ENCODE data around the gene PDE3A.
"Not testable (repeated sequence)": the region's sequence is repeated elsewhere in the genome, so short reads cannot be mapped to it uniquely, and the experiment has no call there.

Gene PDE3A

GRCh38 chr12:20596061-20596460, 227.7 kb downstream of the PDE3A start:
- DNase-seq (ENCODE audit: low read depth in 2 of 2, low spot score in 1 of 2): no peak

- no peak for DNase-seq (ENCODE audit: low read depth in 2 of 2, low spot score in 1 of 2)
These were observed 231.4 kb downstream of the PDE3A start for GRCh38 chr12:20599757-20600156.

- DNase-seq (ENCODE audit: low read depth in 2 of 2, low spot score in 1 of 2): no peak
These were observed 233.4 kb downstream of the PDE3A start for GRCh38 chr12:20601668-20602280.

- no peak for DNase-seq (ENCODE audit: low read depth in 2 of 2, low spot score in 1 of 2)
These were observed 234.5 kb downstream of the PDE3A start for GRCh38 chr12:20602641-20603391.

- no peak for DNase-seq (ENCODE audit: low read depth in 2 of 2, low spot score in 1 of 2)
These were observed 236.2 kb downstream of the PDE3A start for GRCh38 chr12:20604408-20605067.

GRCh38 chr12:20615020-20615419, 246.7 kb downstream of the PDE3A start:
- not testable (repeated sequence) for DNase-seq (ENCODE audit: low read depth in 2 of 2, low spot score in 1 of 2)

GRCh38 chr12:20616093-20616492, 247.8 kb downstream of the PDE3A start:
- DNase-seq (ENCODE audit: low read depth in 2 of 2, low spot score in 1 of 2): no peak

GRCh38 chr12:20620261-20620660, 251.9 kb downstream of the PDE3A start:
- DNase-seq (ENCODE audit: low read depth in 2 of 2, low spot score in 1 of 2): no peak

- no peak for DNase-seq (ENCODE audit: low read depth in 2 of 2, low spot score in 1 of 2)
These were observed 256.4 kb downstream of the PDE3A start for GRCh38 chr12:20624718-20625117.

GRCh38 chr12:20625531-20625930, 257.2 kb downstream of the PDE3A start:
- no peak for DNase-seq (ENCODE audit: low read depth in 2 of 2, low spot score in 1 of 2)

- DNase-seq (ENCODE audit: low read depth in 2 of 2, low spot score in 1 of 2): no peak
These were observed 258.8 kb downstream of the PDE3A start for GRCh38 chr12:20627001-20627588.

GRCh38 chr12:20628226-20628787, 260.0 kb downstream of the PDE3A start:
- no peak for DNase-seq (ENCODE audit: low read depth in 2 of 2, low spot score in 1 of 2)

- no peak for DNase-seq (ENCODE audit: low read depth in 2 of 2, low spot score in 1 of 2)
These were observed 260.7 kb downstream of the PDE3A start for GRCh38 chr12:20628999-20629398.

- no peak for DNase-seq (ENCODE audit: low read depth in 2 of 2, low spot score in 1 of 2)
These were observed 261.2 kb downstream of the PDE3A start for GRCh38 chr12:20629414-20630156.

- no peak for DNase-seq (ENCODE audit: low read depth in 2 of 2, low spot score in 1 of 2)
These were observed 263.4 kb downstream of the PDE3A start for GRCh38 chr12:20631711-20632110.

GRCh38 chr12:20641106-20641505, 272.8 kb downstream of the PDE3A start:
- DNase-seq (ENCODE audit: low read depth in 2 of 2, low spot score in 1 of 2): no peak

GRCh38 chr12:20643822-20644221, 275.5 kb downstream of the PDE3A start:
- no peak for DNase-seq (ENCODE audit: low read depth in 2 of 2, low spot score in 1 of 2)

GRCh38 chr12:20646239-20646827, 278.0 kb downstream of the PDE3A start:
- DNase-seq (ENCODE audit: low read depth in 2 of 2, low spot score in 1 of 2): no peak

GRCh38 chr12:20653871-20654270, 285.5 kb downstream of the PDE3A start:
- no peak for DNase-seq (ENCODE audit: low read depth in 2 of 2, low spot score in 1 of 2)

- no peak for DNase-seq (ENCODE audit: low read depth in 2 of 2, low spot score in 1 of 2)
These were observed 288.3 kb downstream of the PDE3A start for GRCh38 chr12:20656600-20656999.

GRCh38 chr12:20657496-20657895, 289.2 kb downstream of the PDE3A start:
- no peak for DNase-seq (ENCODE audit: low read depth in 2 of 2, low spot score in 1 of 2)
